Fibroblast of lung (primary cell): ENCODE results near the gene CACNA1F. TPM values are rescaled to one million over a fixed set of nuclear protein-coding genes. Genes with fewer than 3 reads are reported as not detected.

Experiments
- DNase-seq, 2 donors: peaks; one replicate each; pipeline versions ENCODE4 v3.0.0 to v3.0.0-alpha.2; 2010; ENCODE audit warnings: low read depth in 2 of 2
- H2AFZ ChIP-seq: 2 replicates; pipeline ENCODE4 v1.5.1; 2012; ENCODE audit warnings: low read length, control low read depth, inconsistent platforms
- H3K27ac ChIP-seq: 2 replicates; pipeline ENCODE4 v1.5.1; 2011; ENCODE audit warnings: low read length, control low read depth; ENCODE audit not compliant: insufficient read depth
- H3K27me3 ChIP-seq: 2 replicates; pipeline ENCODE4 v1.5.1; 2011; ENCODE audit warnings: mild to moderate bottlenecking, low read length; ENCODE audit not compliant: control insufficient read depth, insufficient read depth
- H3K36me3 ChIP-seq: 2 replicates; pipeline ENCODE4 v1.5.1; 2011; ENCODE audit warnings: low read length; ENCODE audit not compliant: control insufficient read depth, insufficient read depth
- H3K4me1 ChIP-seq: 2 replicates; pipeline ENCODE4 v1.5.1; 2011; ENCODE audit warnings: low read length; ENCODE audit not compliant: control insufficient read depth, insufficient read depth; ENCODE audit errors: extremely low read depth
- H3K4me2 ChIP-seq: 2 replicates; pipeline ENCODE4 v1.5.1; 2011; ENCODE audit warnings: low read length, control low read depth; ENCODE audit not compliant: insufficient read depth; ENCODE audit errors: extremely low read depth
- H3K4me3 ChIP-seq, 4 experiments: fragments of 200-600 bp in 1 of 4; sonication (generic) in 1 of 4; replicated peaks in 1 of 4; 2 replicates each; pipeline ENCODE4 v1.5.1; 2011 to 2016; ENCODE audit warnings: low read length in 4 of 4, low read depth in 3 of 4, mild to moderate bottlenecking in 3 of 4, control low read depth in 2 of 4, inconsistent platforms in 1 of 4, mixed read lengths in 1 of 4; ENCODE audit not compliant: insufficient read depth in 1 of 4; ENCODE audit errors: control extremely low read depth in 1 of 4
- H3K79me2 ChIP-seq: 2 replicates; pipeline ENCODE4 v1.5.1; 2012; ENCODE audit warnings: mild to moderate bottlenecking, low read length, inconsistent platforms; ENCODE audit not compliant: control insufficient read depth, insufficient read depth
- H3K9ac ChIP-seq: 2 replicates; pipeline ENCODE4 v1.5.1; 2011; ENCODE audit warnings: mild to moderate bottlenecking, low read length, control low read depth; ENCODE audit not compliant: insufficient read depth
- H3K9me3 ChIP-seq: 2 replicates; pipeline ENCODE4 v1.5.1; 2012; ENCODE audit warnings: low read depth, low read length; ENCODE audit not compliant: control insufficient read depth, insufficient read depth
- H4K20me1 ChIP-seq: 2 replicates; pipeline ENCODE4 v1.5.1; 2011; ENCODE audit warnings: low read length; ENCODE audit not compliant: control insufficient read depth, insufficient read depth; ENCODE audit errors: extremely low read depth
- EZH2 ChIP-seq: IDR thresholded peaks from 2 replicates; pipeline ENCODE4 v1.5.1; 2012; ENCODE audit warnings: low read length, control low read depth, mild to moderate bottlenecking; ENCODE audit errors: missing control alignments
- polyA plus RNA-seq, 2 donors: library from polyadenylated mRNA; depleted of rRNA in 1 of 2; stranded (reverse) in 1 of 2; unstranded in 1 of 2; fragments of >200 nt; gene quantifications; 2 replicates each; pipeline ENCODE4 v1.2.1, GENCODE V29; 2011 to 2012; ENCODE audit warnings: missing spikeins in 1 of 2
- total RNA-seq: library from RNA; depleted of rRNA; stranded (reverse); fragments of >200 nt; gene quantifications from 2 replicates; pipeline ENCODE4 v1.2.1, GENCODE V29; 2014
- TF ChIP-seq, protein P1 (sequence below), 2 donors: IDR thresholded peaks in 1 of 2; conservative IDR thresholded peaks in 1 of 2; 1 replicate in 1 of 2; 2 replicates in 1 of 2; pipeline ENCODE4 v1.5.1; 2011 to 2012; ENCODE audit warnings: low read length in 2 of 2, control low read depth in 1 of 2, inconsistent platforms in 1 of 2, low read depth in 1 of 2, mild to moderate bottlenecking in 1 of 2

CACNA1F gene
- total and polyA plus RNA-seq, 2 donors (not counting 1 experiment from before 2014, with no cell fraction given), result 0.17 TPM; not detected in 1

- Histone ChIP-seq H3K9me3 (no peaks in the 10 kb centered on the region), H3K4me1 (no peaks in the 10 kb centered on the region)
Measured at GRCh38 chrX:49258749-49259124, 25.6 kb upstream of the CACNA1F start.

DNA sequence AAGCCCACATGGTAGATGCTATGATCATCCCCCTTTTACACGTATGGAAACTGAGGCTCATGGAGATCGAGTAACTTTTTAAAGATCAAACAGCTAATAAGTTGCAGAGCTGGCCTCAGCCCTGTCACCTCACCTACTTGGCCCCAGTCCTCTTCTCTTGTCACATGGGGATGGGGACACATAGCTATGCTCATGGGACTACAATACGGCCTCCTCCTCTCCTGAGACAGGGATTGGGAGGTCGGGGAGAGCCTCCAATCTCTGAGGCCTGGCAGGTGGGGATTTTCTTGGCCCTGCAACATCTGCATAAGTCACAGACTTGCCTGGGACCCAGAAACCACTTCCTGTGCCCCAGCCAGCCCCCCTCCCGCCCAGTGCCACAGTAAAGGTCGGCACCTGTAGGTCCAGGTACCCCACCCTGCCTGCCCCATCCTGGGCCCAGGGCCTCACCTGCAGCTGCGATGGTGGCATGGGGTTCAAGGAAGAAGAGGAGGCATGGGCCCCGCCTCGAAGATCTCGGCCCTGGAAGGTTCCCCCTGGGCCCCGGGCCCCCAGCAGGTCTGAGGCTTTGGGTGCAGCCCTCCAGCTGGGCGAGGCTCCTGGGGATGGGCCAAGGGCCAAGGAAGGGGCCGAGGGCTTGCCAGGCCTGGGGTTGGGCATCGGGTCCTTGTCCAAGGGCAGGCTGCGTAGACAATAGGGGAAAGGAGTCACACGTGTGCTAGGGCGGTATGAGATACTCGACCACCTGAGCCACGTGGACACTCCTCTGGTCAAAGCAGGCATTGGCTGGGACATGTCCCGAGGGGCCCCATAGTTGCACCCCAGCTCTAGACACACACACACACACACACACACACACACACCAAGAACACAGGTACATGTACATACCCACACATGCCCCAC lies 25.0 kb upstream of the CACNA1F start:
- H3K4me1 ChIP-seq, result no peaks in the 10 kb centered on the region
- H3K4me2 ChIP-seq, result no peak overlapping the region
- H4K20me1 ChIP-seq, result no peaks in the 10 kb centered on the region
- TF ChIP-seq EZH2, result no peak
- TF ChIP-seq, protein P1, sequence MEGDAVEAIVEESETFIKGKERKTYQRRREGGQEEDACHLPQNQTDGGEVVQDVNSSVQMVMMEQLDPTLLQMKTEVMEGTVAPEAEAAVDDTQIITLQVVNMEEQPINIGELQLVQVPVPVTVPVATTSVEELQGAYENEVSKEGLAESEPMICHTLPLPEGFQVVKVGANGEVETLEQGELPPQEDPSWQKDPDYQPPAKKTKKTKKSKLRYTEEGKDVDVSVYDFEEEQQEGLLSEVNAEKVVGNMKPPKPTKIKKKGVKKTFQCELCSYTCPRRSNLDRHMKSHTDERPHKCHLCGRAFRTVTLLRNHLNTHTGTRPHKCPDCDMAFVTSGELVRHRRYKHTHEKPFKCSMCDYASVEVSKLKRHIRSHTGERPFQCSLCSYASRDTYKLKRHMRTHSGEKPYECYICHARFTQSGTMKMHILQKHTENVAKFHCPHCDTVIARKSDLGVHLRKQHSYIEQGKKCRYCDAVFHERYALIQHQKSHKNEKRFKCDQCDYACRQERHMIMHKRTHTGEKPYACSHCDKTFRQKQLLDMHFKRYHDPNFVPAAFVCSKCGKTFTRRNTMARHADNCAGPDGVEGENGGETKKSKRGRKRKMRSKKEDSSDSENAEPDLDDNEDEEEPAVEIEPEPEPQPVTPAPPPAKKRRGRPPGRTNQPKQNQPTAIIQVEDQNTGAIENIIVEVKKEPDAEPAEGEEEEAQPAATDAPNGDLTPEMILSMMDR (conservative IDR thresholded peaks at IDR 0.05 in 1 of 2, IDR thresholded peaks at IDR 0.05 in 1 of 2; ENCODE audit: low read depth in 1 of 2, low read length in 2 of 2), result no peak
- H2AFZ ChIP-seq, result no peak overlapping the region
- no peak overlapping the region for H3K9ac ChIP-seq
- H3K27ac ChIP-seq, result no peak overlapping the region
- H3K79me2 ChIP-seq, result no peaks in the 10 kb centered on the region
- no peaks in the 10 kb centered on the region for H3K27me3 ChIP-seq
- DNase-seq, result no peak
- H3K36me3 ChIP-seq, result no peaks in the 10 kb centered on the region
- H3K4me3 ChIP-seq, result no peak overlapping the region
- no peaks in the 10 kb centered on the region for H3K9me3 ChIP-seq

More at GRCh38 chrX:49258749-49259124, 25.6 kb upstream of the CACNA1F start:
- H2AFZ ChIP-seq, result no peak overlapping the region
- no peak for DNase-seq
- H3K9ac ChIP-seq, result no peak overlapping the region
- H3K27ac ChIP-seq, result no peak overlapping the region
- H3K4me3 ChIP-seq, result no peak overlapping the region
- no peaks in the 10 kb centered on the region for H3K27me3 ChIP-seq
- no peaks in the 10 kb centered on the region for H3K79me2 ChIP-seq
- H3K4me2 ChIP-seq, result no peak overlapping the region
- no peaks in the 10 kb centered on the region for H3K36me3 ChIP-seq
- H4K20me1 ChIP-seq, result no peaks in the 10 kb centered on the region
- TF ChIP-seq EZH2, result no peak
- TF ChIP-seq, protein P1 (conservative IDR thresholded peaks at IDR 0.05 in 1 of 2, IDR thresholded peaks at IDR 0.05 in 1 of 2; ENCODE audit: low read depth in 1 of 2, low read length in 2 of 2), result no peak

GRCh38 chrX:49257074-49257790 lies 24.1 kb upstream of the CACNA1F start:
- no peaks in the 10 kb centered on the region for H3K9me3 ChIP-seq
- TF ChIP-seq, protein P1 (conservative IDR thresholded peaks at IDR 0.05 in 1 of 2, IDR thresholded peaks at IDR 0.05 in 1 of 2; ENCODE audit: low read depth in 1 of 2, low read length in 2 of 2), result no peak
- TF ChIP-seq EZH2, result no peak
- no peak overlapping the region for H2AFZ ChIP-seq
- no peaks in the 10 kb centered on the region for H3K79me2 ChIP-seq
- DNase-seq, result no peak
- H3K27me3 ChIP-seq, result no peaks in the 10 kb centered on the region
- H3K4me2 ChIP-seq, result no peak overlapping the region
- no peaks in the 10 kb centered on the region for H4K20me1 ChIP-seq
- no peaks in the 10 kb centered on the region for H3K36me3 ChIP-seq
- no peak overlapping the region for H3K27ac ChIP-seq
- H3K4me1 ChIP-seq, result no peaks in the 10 kb centered on the region
- no peak overlapping the region for H3K9ac ChIP-seq
- no peak overlapping the region for H3K4me3 ChIP-seq
